ENCODE measurements around the gene BANF1.

Gene BANF1

GRCh38 chr11:65972116-65972515 is 30.2 kb upstream of the BANF1 start:
- no peak for TF ChIP-seq CTCF (IDR thresholded peaks at IDR 0.05; ENCODE audit: low read depth, low read length)
- DNase-seq (ENCODE audit: low read depth in 2 of 2) = no peak
- no peak overlapping the region for H3K4me3 ChIP-seq (replicated peaks in 1 of 2; ENCODE audit: low read depth in 2 of 2, low read length in 2 of 2)

GRCh38 chr11:65973439-65974110 is 28.7 kb upstream of the BANF1 start:
- H3K4me3 ChIP-seq (replicated peaks in 1 of 2; ENCODE audit: low read depth in 2 of 2, low read length in 2 of 2) = no peak overlapping the region
- peak in 1 of 2 donors; percentile 53 for DNase-seq (ENCODE audit: low read depth in 2 of 2)
- TF ChIP-seq CTCF (IDR thresholded peaks at IDR 0.05; ENCODE audit: low read depth, low read length) = no peak

GRCh38 chr11:65975771-65976170 is 26.5 kb upstream of the BANF1 start:
- no peak for TF ChIP-seq CTCF (IDR thresholded peaks at IDR 0.05; ENCODE audit: low read depth, low read length)
- no peak for DNase-seq (ENCODE audit: low read depth in 2 of 2)
- no peak overlapping the region for H3K4me3 ChIP-seq (replicated peaks in 1 of 2; ENCODE audit: low read depth in 2 of 2, low read length in 2 of 2)

- H3K4me3 ChIP-seq (replicated peaks in 1 of 2; ENCODE audit: low read depth in 2 of 2, low read length in 2 of 2) = no peak overlapping the region
- TF ChIP-seq CTCF (IDR thresholded peaks at IDR 0.05; ENCODE audit: low read depth, low read length) = no peak
- DNase-seq (ENCODE audit: low read depth in 2 of 2) = no peak
These were observed 25.8 kb upstream of the BANF1 start for GRCh38 chr11:65976216-65977176.

GRCh38 chr11:65977621-65978390 is 24.5 kb upstream of the BANF1 start:
- no peak for TF ChIP-seq CTCF (IDR thresholded peaks at IDR 0.05; ENCODE audit: low read depth, low read length)
- H3K4me3 ChIP-seq (replicated peaks in 1 of 2; ENCODE audit: low read depth in 2 of 2, low read length in 2 of 2) = no peak overlapping the region
- DNase-seq (ENCODE audit: low read depth in 2 of 2) = no peak

- DNase-seq (ENCODE audit: low read depth in 2 of 2) = no peak
- TF ChIP-seq CTCF (IDR thresholded peaks at IDR 0.05; ENCODE audit: low read depth, low read length) = no peak
These were observed 23.7 kb upstream of the BANF1 start for GRCh38 chr11:65978391-65979238.

More at GRCh38 chr11:65978391-65979238, 23.7 kb upstream of the BANF1 start:
- no peak overlapping the region for H3K4me3 ChIP-seq (replicated peaks in 1 of 2; ENCODE audit: low read depth in 2 of 2, low read length in 2 of 2)

Measured in cardiac fibroblast (primary cell).